HEK293 (cell line): ENCODE data around the gene HRH4.

Experiments used
- CTCF ChIP-seq: fragments of 450-650 bp; formaldehyde crosslinking; IDR thresholded peaks from 2 replicates; pipeline ENCODE4 v1.5.1; 2016; ENCODE audit warnings: missing biosample characterization, missing genetic modification characterization
- TCF7L2 ChIP-seq: IDR thresholded peaks from 2 replicates; pipeline ENCODE4 v1.6.1; 2011; ENCODE audit warnings: low read depth, mild to moderate bottlenecking, inconsistent platforms, low read length, moderate library complexity, borderline replicate concordance
- ZBTB7A ChIP-seq: fragments of 450-650 bp; formaldehyde crosslinking; IDR thresholded peaks from 2 replicates; pipeline ENCODE4 v1.5.1; 2016; ENCODE audit warnings: low read depth, missing biosample characterization, missing genetic modification characterization
- ZNF341 ChIP-seq: fragments of 450-650 bp; formaldehyde crosslinking; IDR thresholded peaks from 2 replicates; pipeline ENCODE4; 2016; ENCODE audit warnings: low read depth, missing biosample characterization, missing genetic modification characterization
- ZNF501 ChIP-seq: fragments of 450-650 bp; formaldehyde crosslinking; IDR thresholded peaks from 2 replicates; pipeline ENCODE4 v1.5.1; 2016; ENCODE audit warnings: missing biosample characterization, missing genetic modification characterization
- ZNF521 ChIP-seq: fragments of 450-650 bp; formaldehyde crosslinking; IDR thresholded peaks from 2 replicates; pipeline ENCODE4 v1.5.1; 2017; ENCODE audit warnings: missing biosample characterization, mild to moderate bottlenecking, missing genetic modification characterization
- ZNF768 ChIP-seq: fragments of 450-650 bp; formaldehyde crosslinking; IDR thresholded peaks from 2 replicates; pipeline ENCODE4 v1.5.1; 2018; ENCODE audit warnings: missing biosample characterization, mild to moderate bottlenecking, missing genetic modification characterization
- ZSCAN4 ChIP-seq: fragments of 450-650 bp; formaldehyde crosslinking; IDR thresholded peaks from 2 replicates; pipeline ENCODE4 v1.5.1; 2017; ENCODE audit warnings: missing biosample characterization, missing genetic modification characterization
- TF ChIP-seq, protein P1 (sequence below): IDR thresholded peaks from 2 replicates; pipeline ENCODE4 v1.6.1; 2011; ENCODE audit warnings: mild to moderate bottlenecking, low read depth, low read length, borderline replicate concordance
- TF ChIP-seq, protein P2 (sequence below): sonication (generic); formaldehyde crosslinking; IDR thresholded peaks from 2 replicates; pipeline ENCODE4 v1.8.1; 2022; ENCODE audit warnings: mild to moderate bottlenecking, moderate library complexity, missing genetic modification reagents

DNA sequence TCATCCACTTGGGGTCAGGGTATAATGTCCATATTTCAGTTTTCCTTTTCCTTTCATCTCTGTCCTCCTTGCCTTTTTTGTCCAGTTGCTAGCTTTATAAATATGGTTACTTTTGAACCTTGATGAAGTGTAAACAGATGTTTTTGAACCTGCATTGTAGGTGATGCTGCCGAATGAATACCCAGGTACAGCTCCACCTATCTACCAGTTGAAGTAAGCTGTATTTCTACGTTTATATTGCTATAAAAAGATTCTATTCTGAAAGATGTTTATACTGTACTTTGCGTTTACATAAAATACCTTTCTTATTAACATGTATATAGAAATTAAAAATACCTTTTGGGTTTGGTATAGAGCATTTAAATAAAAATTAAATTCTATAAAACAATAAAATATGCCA is 31.7 kb upstream of the HRH4 start:
- TF ChIP-seq ZBTB7A (no peak), ZNF768 (no peak), CTCF (no peak), ZNF501 (tag by site-specific recombination) (no peak), TCF7L2 (no peak), ZSCAN4 (tag by site-specific recombination) (no peak), ZNF521 (tag by site-specific recombination) (no peak), ZNF341 (tag by site-specific recombination) (no peak)
- TF ChIP-seq, protein P1, sequence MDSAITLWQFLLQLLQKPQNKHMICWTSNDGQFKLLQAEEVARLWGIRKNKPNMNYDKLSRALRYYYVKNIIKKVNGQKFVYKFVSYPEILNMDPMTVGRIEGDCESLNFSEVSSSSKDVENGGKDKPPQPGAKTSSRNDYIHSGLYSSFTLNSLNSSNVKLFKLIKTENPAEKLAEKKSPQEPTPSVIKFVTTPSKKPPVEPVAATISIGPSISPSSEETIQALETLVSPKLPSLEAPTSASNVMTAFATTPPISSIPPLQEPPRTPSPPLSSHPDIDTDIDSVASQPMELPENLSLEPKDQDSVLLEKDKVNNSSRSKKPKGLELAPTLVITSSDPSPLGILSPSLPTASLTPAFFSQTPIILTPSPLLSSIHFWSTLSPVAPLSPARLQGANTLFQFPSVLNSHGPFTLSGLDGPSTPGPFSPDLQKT = no peak
- TF ChIP-seq, protein P2, sequence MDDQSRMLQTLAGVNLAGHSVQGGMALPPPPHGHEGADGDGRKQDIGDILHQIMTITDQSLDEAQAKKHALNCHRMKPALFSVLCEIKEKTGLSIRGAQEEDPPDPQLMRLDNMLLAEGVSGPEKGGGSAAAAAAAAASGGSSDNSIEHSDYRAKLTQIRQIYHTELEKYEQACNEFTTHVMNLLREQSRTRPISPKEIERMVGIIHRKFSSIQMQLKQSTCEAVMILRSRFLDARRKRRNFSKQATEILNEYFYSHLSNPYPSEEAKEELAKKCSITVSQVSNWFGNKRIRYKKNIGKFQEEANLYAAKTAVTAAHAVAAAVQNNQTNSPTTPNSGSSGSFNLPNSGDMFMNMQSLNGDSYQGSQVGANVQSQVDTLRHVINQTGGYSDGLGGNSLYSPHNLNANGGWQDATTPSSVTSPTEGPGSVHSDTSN (CRISPR knock-in tag) = no peak
